ENCODE data around the gene CHST14. TPM values are rescaled to one million over a fixed set of nuclear protein-coding genes. Genes with fewer than 3 reads are reported as not detected.

CHST14 gene
- total RNA-seq, 3 donors from 2014 or later, result 8.8 to 10.8 (median 9.3) TPM

DNA sequence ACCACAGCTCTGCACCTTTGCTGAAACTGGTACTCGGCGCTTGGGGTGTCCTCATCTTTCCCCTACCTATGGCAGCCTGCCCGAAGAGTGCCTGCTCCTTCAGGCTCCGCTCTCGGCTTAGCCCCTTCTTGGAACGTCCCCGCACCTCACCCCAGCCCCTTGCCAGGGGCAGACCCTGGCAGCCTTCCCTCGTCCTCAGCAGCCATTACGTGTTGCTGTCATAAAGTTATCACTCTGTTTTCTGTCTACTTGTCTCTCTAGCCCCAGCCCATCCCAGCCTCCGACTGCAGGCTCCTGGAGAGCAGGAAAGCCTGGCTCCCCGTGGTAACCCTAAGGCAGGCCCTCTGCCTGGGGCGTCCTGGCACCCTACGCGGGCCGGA, 35.1 kb upstream of the CHST14 start:
- TF ChIP-seq POLR2A (IDR thresholded peaks at IDR 0.05) (no peak), POLR2AphosphoS5 (IDR thresholded peaks at IDR 0.05) (no peak)
- Histone ChIP-seq H3K36me3 (no peaks in the 10 kb centered on the region), H3K27me3 (no peaks in the 10 kb centered on the region), H3K4me1 (peaks cover 9 to 12% of the 10 kb centered on the region in 2 donors), H3K4me3 (peak overlapping the region; percentile 30 to 73 (median 54)), H3K27ac (no peak overlapping the region), H3K9me3 (no peaks in the 10 kb centered on the region)
- intact Hi-C loops (cut with DNase I; ENCODE audit: low total_unique reads), result no loop called here
- DNase-seq (ENCODE audit: low spot score in 2 of 2), result no peak

DNA sequence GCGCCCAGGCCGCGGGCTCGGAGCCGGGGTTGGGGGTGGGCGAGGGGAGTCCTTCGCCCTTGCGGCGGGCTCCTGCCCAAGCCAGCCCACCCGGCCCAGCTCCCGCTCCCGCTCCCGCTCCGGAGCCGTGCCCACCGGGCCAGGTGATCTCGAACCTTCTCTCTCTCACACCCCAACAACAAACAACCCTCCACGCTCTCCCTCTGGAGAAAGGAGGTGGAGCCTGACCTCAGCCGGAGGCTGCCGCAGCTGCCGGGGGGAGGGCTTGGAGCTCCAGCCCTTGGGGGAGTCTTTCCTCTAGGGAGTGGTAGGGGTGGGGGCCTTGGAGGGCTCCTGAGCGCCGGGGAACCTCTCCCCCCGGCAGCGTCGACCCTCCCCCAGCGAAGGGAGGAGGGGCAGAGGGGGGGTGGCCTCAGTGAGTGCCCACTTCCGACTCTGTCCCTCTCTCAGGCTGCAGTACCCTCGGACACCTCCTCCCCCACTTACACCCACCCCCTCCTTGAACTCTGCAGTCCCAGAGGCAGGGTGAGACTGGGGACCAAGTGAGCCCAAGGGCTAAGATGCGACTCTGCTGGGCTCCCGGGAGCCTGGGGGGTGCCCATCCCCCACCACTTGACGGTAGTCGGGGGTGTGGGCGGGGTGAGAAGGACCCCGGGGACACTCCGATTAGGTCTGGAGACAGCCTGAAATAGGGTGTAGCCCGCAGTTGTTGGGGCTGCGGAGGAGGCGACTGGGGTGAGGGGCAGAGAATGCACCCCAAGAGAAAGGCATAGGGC, 34.5 kb upstream of the CHST14 start:
- no peaks in the 10 kb centered on the region for H3K27me3 ChIP-seq
- H3K27ac ChIP-seq, result no peak overlapping the region
- DNase-seq (ENCODE audit: low spot score in 2 of 2), result no peak

DNA sequence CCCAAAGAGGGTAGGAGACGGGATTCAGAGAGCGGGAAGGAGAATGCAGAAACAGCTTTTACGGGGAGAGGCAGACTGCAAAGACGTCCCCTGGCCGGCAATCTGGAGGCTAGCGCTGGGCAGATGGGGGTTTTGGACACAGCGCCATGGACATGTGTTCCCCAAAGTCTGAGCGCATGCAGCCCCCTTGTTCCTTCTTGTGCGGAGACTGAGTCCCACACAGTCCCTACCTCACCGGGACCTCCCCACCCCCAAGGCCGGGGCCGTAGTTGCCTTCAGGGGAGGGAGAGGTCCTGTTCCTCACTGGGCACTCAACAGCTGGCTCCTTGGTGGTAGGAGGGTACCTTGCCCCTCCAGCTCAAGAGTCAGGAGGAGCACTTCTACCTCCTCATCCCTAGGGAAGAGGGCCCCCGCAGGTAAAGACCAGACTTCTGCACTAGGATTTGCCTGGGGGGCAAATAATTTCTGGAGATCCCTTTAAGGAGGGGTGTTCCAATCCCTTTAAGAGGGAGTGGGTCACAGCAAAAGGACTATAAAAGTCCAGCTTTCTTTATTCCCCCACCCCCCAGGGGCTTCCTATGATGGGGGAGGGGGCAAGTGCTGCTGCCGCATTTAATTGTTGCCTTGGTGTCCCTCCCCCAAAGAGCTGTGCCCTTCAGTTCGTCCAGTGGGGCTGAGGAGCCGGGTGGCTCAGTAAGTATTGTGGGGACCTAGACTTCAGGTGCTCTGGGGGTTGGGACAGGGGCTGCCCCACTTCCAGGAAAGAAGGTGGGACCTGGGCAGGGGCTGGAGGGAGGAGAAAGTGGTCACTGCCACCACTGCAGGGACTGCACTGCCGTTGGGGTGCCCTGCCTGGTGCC, 33.7 kb upstream of the CHST14 start:
- no peaks in the 10 kb centered on the region for H3K36me3 ChIP-seq
- H3K4me3 ChIP-seq, result peak overlapping the region; percentile 30 to 73 (median 54)
- intact Hi-C loops (cut with DNase I; ENCODE audit: low total_unique reads), result no loop called here
- TF ChIP-seq POLR2AphosphoS5 (IDR thresholded peaks at IDR 0.05) (no peak), POLR2A (IDR thresholded peaks at IDR 0.05) (no peak)
- TF ChIP-seq, protein P1, sequence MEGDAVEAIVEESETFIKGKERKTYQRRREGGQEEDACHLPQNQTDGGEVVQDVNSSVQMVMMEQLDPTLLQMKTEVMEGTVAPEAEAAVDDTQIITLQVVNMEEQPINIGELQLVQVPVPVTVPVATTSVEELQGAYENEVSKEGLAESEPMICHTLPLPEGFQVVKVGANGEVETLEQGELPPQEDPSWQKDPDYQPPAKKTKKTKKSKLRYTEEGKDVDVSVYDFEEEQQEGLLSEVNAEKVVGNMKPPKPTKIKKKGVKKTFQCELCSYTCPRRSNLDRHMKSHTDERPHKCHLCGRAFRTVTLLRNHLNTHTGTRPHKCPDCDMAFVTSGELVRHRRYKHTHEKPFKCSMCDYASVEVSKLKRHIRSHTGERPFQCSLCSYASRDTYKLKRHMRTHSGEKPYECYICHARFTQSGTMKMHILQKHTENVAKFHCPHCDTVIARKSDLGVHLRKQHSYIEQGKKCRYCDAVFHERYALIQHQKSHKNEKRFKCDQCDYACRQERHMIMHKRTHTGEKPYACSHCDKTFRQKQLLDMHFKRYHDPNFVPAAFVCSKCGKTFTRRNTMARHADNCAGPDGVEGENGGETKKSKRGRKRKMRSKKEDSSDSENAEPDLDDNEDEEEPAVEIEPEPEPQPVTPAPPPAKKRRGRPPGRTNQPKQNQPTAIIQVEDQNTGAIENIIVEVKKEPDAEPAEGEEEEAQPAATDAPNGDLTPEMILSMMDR (IDR thresholded peaks at IDR 0.05), result no peak
- no peak for DNase-seq (ENCODE audit: low spot score in 2 of 2)
- H3K4me1 ChIP-seq, result peaks cover 9 to 12% of the 10 kb centered on the region in 2 donors
- H3K9me3 ChIP-seq, result no peaks in the 10 kb centered on the region
- no peaks in the 10 kb centered on the region for H3K27me3 ChIP-seq
- H3K27ac ChIP-seq, result no peak overlapping the region

More for the DNA sequence above, 34.5 kb upstream of the CHST14 start:
- no peaks in the 10 kb centered on the region for H3K9me3 ChIP-seq
- no peak for TF ChIP-seq POLR2A (IDR thresholded peaks at IDR 0.05)
- TF ChIP-seq, protein P1 (IDR thresholded peaks at IDR 0.05), result no peak
- TF ChIP-seq POLR2AphosphoS5 (IDR thresholded peaks at IDR 0.05), result no peak
- intact Hi-C loops (cut with DNase I; ENCODE audit: low total_unique reads), result no loop called here
- peak overlapping the region; percentile 30 to 73 (median 54) for H3K4me3 ChIP-seq
- no peaks in the 10 kb centered on the region for H3K36me3 ChIP-seq
- H3K4me1 ChIP-seq, result peaks cover 9 to 12% of the 10 kb centered on the region in 2 donors

DNA sequence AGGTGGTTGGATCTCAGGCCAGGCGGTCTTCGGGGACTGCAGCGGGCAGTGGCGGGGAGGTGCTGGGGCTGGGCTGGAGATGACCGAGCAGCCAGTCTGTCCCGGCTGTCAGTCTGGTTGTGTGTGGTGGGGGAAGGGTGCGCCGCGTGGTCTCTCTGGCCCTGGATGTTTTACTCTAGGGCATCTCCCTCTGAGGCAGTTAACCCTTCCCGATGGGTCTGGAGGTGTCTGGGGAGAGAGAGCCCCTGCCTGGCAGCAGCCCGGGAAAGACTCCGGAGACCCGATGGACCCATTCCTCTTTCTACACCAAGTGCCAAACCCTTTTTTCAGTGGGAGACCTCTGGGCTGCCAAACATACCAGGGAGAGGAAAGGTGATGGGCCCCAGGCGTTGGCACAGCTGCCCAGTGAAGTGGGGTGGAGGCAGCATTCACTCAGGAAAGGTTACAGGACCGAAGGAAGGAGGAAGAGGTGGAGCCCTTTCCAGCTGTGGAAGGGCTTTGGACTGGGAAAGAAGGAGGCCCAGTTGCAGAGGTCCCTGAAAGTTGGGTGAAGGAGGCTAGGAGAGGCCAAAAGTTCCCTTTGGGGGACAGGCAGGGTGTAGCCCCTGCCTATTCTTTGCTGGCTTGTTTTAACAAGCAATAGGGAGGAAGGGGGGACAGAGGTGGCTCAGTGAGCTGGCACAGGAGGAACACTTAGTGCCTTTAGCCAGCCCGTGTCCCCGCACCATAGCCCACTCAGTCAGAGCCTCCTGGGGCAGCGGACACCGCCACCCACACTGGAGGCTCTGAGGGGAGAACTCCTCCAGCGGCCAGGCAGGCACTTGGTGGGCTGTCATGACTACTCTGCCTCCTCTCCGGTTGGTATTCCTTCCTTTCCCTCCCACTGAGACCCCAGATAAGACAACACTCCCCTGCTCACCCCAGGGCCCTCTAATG, 32.8 kb upstream of the CHST14 start:
- Histone ChIP-seq H3K4me3 (no peak overlapping the region), H3K36me3 (no peaks in the 10 kb centered on the region), H3K27ac (peak overlapping the region in 1 of 2 donors; percentile 9), H3K27me3 (no peaks in the 10 kb centered on the region), H3K4me1 (peaks cover 13 to 21% of the 10 kb centered on the region in 2 donors), H3K9me3 (no peaks in the 10 kb centered on the region)
- no peak for DNase-seq (ENCODE audit: low spot score in 2 of 2)
- intact Hi-C loops (cut with DNase I; ENCODE audit: low total_unique reads), result no loop called here
- TF ChIP-seq, protein P1 (IDR thresholded peaks at IDR 0.05), result no peak
- TF ChIP-seq POLR2A (IDR thresholded peaks at IDR 0.05) (no peak), POLR2AphosphoS5 (IDR thresholded peaks at IDR 0.05) (no peak)

DNA sequence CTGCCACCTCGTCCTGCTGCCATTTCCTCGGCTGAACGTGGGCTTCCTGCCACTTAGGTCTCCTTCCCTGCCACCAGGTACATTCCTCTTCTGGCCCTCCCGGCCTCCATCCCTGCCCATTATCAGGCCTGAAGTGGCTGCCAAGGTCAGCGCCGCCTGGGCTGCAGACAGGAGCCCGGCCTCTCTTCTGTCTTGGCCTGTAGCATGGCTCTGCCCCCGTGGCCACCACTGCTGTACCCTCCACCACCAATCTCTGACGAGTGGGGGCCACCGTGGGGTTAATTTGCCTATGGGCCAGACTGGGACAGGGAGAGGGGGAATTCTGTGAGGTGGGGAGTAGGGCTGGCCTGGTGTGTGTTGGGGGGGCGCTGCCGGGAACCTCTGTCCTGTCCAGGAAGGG, 32.1 kb upstream of the CHST14 start:
- Histone ChIP-seq H3K27ac (no peak overlapping the region), H3K36me3 (no peaks in the 10 kb centered on the region), H3K27me3 (no peaks in the 10 kb centered on the region), H3K4me3 (no peak overlapping the region), H3K9me3 (no peaks in the 10 kb centered on the region), H3K4me1 (peaks cover 13 to 27% of the 10 kb centered on the region in 2 donors)
- intact Hi-C loops (cut with DNase I; ENCODE audit: low total_unique reads), result no loop called here
- TF ChIP-seq POLR2AphosphoS5 (IDR thresholded peaks at IDR 0.05), result no peak
- TF ChIP-seq, protein P1 (IDR thresholded peaks at IDR 0.05), result no peak
- no peak for TF ChIP-seq POLR2A (IDR thresholded peaks at IDR 0.05)
- DNase-seq (ENCODE audit: low spot score in 2 of 2), result no peak

Measured in breast epithelium (tissue), 4 donors.